Breast epithelium (tissue), 4 donors: ENCODE measurements around the gene TGIF2. TPM values are rescaled to one million over a fixed set of nuclear protein-coding genes. Genes with fewer than 3 reads are reported as not detected.
"Not testable (repeated sequence)": the region's sequence is repeated elsewhere in the genome, so short reads cannot be mapped to it uniquely, and the experiment has no call there.

Experiments used
- DNase-seq, 2 donors: peaks; one replicate each; pipeline ENCODE4 v3.0.0-alpha.2; 2019; ENCODE audit warnings: low spot score in 2 of 2
- H3K27ac ChIP-seq, 2 donors: fragments of 200-600 bp; sonication (generic) in 1 of 2; one replicate each; pipeline ENCODE4 v1.5.1; 2016 to 2019; ENCODE audit warnings: mild to moderate bottlenecking in 1 of 2
- H3K27me3 ChIP-seq, 2 donors: fragments of 200-600 bp; sonication (generic) in 1 of 2; one replicate each; pipeline versions ENCODE4 v1.5.1 to v1.6.0; 2017 to 2019; ENCODE audit warnings: control low read depth in 1 of 2, mild to moderate bottlenecking in 1 of 2
- H3K36me3 ChIP-seq: fragments of 200-600 bp; one replicate; pipeline ENCODE4 v1.5.1; 2019
- H3K4me1 ChIP-seq, 2 donors: fragments of 200-600 bp; sonication (generic); one replicate each; pipeline ENCODE4 v1.5.1; 2016 to 2019; ENCODE audit warnings: control low read depth in 1 of 2
- H3K4me3 ChIP-seq, 3 donors: fragments of 200-600 bp; sonication (generic); 1 replicate in 2 of 3; 2 replicates in 1 of 3; pipeline ENCODE4 v1.5.1; 2016 to 2019; ENCODE audit warnings: mild to moderate bottlenecking in 3 of 3, moderate library complexity in 2 of 3
- H3K9me3 ChIP-seq, 2 donors: fragments of 200-600 bp; sonication (generic) in 1 of 2; one replicate each; pipeline ENCODE4 v1.5.1; 2016 to 2019; ENCODE audit warnings: control low read depth in 1 of 2
- POLR2A ChIP-seq: fragments of 450-650 bp; IDR thresholded peaks from one replicate; pipeline ENCODE4 v1.6.1; 2016; ENCODE audit warnings: antibody characterized with exemption, mild to moderate bottlenecking, moderate library complexity
- POLR2AphosphoS5 ChIP-seq, 3 donors: sonication (generic); formaldehyde crosslinking; IDR thresholded peaks; one replicate each; pipeline ENCODE4 v1.6.1; 2017; ENCODE audit warnings: antibody characterized with exemption in 3 of 3
- intact Hi-C: fragments of 100-400 bp; cut with DNase I; formaldehyde crosslinking; loops from one replicate; pipeline ENCODE4 v1.15.1; 2023; ENCODE audit warnings: low total_unique reads
- total RNA-seq, 3 donors: library from RNA; depleted of rRNA; stranded (reverse); fragments of >200 nt; gene quantifications; one replicate each; pipeline ENCODE4 v1.1.0, GENCODE V29; 2016
- TF ChIP-seq, protein P1 (sequence below), 3 donors: fragments of 450-650 bp; IDR thresholded peaks; one replicate each; pipeline ENCODE4 v1.5.1; 2016 to 2017; ENCODE audit warnings: antibody characterized with exemption in 3 of 3, mild to moderate bottlenecking in 3 of 3, moderate library complexity in 3 of 3

TGIF2 gene
- total RNA-seq, 3 donors from 2014 or later, result 9.9 to 14.3 (median 13.4) TPM

DNA sequence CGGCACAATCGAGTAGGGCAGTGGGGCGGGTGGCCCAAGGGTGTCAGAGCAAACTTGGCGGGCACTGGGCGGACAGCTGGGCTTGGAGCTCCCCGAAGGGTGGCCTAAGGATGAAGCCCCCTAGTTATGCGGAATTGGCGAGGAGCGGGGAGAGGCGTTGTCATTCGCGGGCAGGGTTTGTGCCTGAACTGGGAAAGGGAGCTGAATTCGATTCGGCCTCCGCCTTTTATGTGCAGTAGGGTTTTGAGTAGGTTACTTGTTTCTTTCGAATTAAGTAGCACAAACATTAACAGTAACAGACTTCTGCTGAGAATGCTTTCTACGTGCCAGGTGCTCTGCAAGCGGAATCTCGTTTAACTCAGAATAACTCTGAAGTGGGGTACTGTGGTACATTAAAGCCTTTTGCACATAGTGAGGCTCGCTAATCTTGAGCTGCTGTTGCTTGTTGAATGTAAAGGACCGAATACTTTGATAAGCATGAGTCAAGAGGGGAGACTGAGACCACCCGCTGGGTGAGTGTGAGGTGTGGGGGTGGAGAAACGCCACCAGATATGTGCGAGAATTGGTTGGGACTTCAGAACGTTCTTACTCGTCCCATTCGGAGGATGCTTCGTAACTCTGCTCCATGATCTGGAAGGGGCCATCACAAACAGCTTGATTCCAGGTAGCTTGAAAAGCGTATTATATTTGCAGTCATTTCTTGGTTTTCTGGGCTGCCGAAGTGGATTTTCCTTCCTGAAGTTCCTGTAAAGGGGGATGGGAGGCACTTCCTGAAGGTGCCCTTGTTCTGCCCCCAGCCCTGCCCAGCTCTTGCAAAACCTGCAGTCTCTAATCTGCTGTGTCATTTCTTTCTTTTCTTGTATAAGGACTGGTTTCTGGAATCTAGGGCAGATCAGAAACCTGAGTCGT, 33.0 kb downstream of the TGIF2 start:
- Histone ChIP-seq H3K9me3 (no peaks in the 10 kb centered on the region), H3K4me1 (peaks cover 0 to 8% of the 10 kb centered on the region in 2 donors), H3K27ac (peak overlapping the region; percentile 80 to 92), H3K36me3 (no peaks in the 10 kb centered on the region), H3K27me3 (no peaks in the 10 kb centered on the region), H3K4me3 (peak overlapping the region; percentile 78 to 99 (median 97))
- TF ChIP-seq POLR2A, result no peak
- TF ChIP-seq, protein P1, sequence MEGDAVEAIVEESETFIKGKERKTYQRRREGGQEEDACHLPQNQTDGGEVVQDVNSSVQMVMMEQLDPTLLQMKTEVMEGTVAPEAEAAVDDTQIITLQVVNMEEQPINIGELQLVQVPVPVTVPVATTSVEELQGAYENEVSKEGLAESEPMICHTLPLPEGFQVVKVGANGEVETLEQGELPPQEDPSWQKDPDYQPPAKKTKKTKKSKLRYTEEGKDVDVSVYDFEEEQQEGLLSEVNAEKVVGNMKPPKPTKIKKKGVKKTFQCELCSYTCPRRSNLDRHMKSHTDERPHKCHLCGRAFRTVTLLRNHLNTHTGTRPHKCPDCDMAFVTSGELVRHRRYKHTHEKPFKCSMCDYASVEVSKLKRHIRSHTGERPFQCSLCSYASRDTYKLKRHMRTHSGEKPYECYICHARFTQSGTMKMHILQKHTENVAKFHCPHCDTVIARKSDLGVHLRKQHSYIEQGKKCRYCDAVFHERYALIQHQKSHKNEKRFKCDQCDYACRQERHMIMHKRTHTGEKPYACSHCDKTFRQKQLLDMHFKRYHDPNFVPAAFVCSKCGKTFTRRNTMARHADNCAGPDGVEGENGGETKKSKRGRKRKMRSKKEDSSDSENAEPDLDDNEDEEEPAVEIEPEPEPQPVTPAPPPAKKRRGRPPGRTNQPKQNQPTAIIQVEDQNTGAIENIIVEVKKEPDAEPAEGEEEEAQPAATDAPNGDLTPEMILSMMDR (IDR thresholded peaks at IDR 0.05), result no peak
- TF ChIP-seq POLR2AphosphoS5 (IDR thresholded peaks at IDR 0.05), result no peak
- intact Hi-C loops, result no loop called here
- DNase-seq, result no peak

DNA sequence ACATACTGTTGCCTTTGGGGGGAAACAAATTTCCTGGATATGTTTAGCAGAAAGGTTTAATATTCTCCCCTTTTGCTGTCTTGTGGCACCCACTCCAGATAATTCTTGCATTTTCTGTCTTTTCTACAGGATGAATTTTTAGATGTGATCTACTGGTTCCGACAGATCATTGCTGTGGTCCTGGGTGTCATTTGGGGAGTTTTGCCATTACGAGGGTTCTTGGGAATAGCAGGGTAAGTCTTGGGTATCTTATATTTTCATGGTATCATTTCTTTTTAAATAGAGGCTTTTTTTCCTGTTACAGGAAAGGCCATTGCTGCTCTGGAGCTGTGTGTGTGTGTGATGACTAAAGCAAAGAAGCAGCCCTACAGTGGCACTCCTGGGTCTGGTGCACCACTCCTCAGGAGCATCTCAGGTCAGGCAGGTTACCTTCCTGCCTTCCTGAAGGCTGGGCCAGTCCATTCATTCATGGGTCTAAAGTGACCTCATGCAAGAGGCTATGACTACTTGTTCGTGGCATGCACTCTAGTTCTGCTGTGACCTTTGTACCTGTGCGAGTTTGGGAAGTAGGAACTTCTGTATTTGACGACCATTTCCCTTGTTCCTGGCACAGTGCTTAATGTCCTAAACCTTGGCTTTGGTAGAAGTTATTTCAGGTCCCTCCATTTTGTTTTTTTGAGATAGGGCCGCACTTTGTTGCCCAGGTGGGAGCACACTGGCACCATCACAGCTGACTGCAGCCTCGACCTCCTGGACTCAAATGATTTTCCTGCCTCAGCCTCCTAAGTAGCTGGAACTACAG, 34.4 kb downstream of the TGIF2 start:
- Histone ChIP-seq H3K27ac (no peak overlapping the region), H3K4me3 (no peak overlapping the region), H3K9me3 (no peaks in the 10 kb centered on the region), H3K4me1 (peaks cover 0 to 8% of the 10 kb centered on the region in 2 donors), H3K36me3 (no peaks in the 10 kb centered on the region), H3K27me3 (no peaks in the 10 kb centered on the region)
- intact Hi-C loops, result no loop called here
- TF ChIP-seq, protein P1 (IDR thresholded peaks at IDR 0.05), result no peak
- TF ChIP-seq POLR2A, result no peak
- no peak for DNase-seq

DNA sequence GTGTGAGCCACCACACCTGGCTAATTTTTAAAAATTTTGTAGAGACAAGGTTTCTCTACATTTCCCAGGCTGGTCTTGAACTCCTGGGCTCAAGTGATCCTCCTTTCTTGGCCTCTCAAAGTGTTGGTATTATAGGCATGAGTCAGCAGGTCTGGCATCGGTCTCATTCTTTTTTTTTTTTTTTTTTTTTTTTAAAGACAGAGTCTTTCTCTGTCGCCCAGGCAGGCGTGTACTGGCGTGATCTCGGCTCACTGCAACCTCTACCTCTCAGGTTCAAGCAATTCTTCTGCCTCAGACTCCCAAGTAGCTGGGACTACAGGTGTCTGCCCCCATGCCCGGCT, 35.0 kb downstream of the TGIF2 start:
- intact Hi-C loops, H3K36me3 ChIP-seq, H3K4me3 ChIP-seq, H3K27ac ChIP-seq, H3K27me3 ChIP-seq, DNase-seq, H3K9me3 ChIP-seq, H3K4me1 ChIP-seq: not testable (repeated sequence)

DNA sequence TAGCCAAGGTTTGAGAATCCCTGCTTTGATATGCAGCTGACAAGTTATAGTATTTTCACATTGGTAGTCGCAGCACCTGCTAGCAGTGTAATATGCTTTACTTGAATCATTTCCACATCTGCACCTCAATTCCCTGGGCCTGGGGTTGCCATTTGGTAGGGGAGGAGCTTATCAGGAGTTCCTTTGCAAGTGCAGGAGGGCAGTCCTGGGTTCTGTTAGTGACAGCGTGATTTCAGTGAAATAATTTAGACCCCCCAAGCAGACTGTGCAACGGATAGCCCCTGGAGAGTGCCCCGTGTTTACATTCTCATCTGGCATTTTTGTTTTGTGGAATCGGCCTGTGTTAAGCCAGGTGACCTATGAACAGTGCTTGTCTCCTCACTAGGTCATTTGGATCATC, 38.2 kb downstream of the TGIF2 start:
- no peak overlapping the region for H3K4me3 ChIP-seq
- TF ChIP-seq POLR2A (no peak), POLR2AphosphoS5 (IDR thresholded peaks at IDR 0.05) (no peak)
- TF ChIP-seq, protein P1 (IDR thresholded peaks at IDR 0.05), result no peak
- no peaks in the 10 kb centered on the region for H3K27me3 ChIP-seq
- no peaks in the 10 kb centered on the region for H3K9me3 ChIP-seq
- peaks cover 0 to 8% of the 10 kb centered on the region in 2 donors for H3K4me1 ChIP-seq
- no peak for DNase-seq
- intact Hi-C loops, result no loop called here
- no peaks in the 10 kb centered on the region for H3K36me3 ChIP-seq
- H3K27ac ChIP-seq, result no peak overlapping the region

DNA sequence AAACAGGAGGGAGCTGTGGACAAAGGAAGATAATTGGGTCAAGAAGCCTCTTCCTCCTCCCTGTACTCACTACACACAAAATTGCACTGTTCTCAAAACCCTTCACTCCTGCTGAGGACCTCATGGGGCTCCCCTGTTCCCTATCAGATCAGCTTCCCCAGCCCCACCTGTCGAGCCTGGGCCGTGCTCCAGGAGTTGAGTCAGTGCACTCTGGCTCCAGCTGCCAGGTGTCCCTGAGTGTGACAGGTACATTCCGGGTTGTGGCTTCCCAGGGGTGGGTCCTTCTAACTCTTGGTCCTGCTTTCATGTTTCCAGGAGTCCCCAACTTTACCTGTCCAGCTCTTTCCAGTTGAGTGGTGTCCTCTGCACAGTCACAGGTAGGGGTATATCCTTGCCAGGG, 40.6 kb downstream of the TGIF2 start:
- peak overlapping the region in 1 of 2 donors; percentile 67 for H3K27ac ChIP-seq
- TF ChIP-seq POLR2A (no peak), POLR2AphosphoS5 (IDR thresholded peaks at IDR 0.05) (no peak)
- TF ChIP-seq, protein P1 (IDR thresholded peaks at IDR 0.05), result no peak
- H3K9me3 ChIP-seq, result no peaks in the 10 kb centered on the region
- DNase-seq, result peak in 1 of 2 donors; percentile 33
- no peaks in the 10 kb centered on the region for H3K4me1 ChIP-seq
- intact Hi-C loops, result no loop called here
- no peaks in the 10 kb centered on the region for H3K36me3 ChIP-seq
- H3K27me3 ChIP-seq, result no peaks in the 10 kb centered on the region
- no peak overlapping the region for H3K4me3 ChIP-seq
